Stimulated activated CD4-positive, alpha-beta T cell treated with anti-CD3 and anti-CD28 coated beads, Interleukin-15, amount 100 ng/mL, for 24 hours (primary cell): ENCODE data around the gene MAFF.
"Not testable (repeated sequence)": the region's sequence is repeated elsewhere in the genome, so short reads cannot be mapped to it uniquely, and the experiment has no call there.

ENCODE experiments used
- DNase-seq: peaks from one replicate; pipeline ENCODE4 v3.0.0-alpha.2; 2020

Gene MAFF

DNA sequence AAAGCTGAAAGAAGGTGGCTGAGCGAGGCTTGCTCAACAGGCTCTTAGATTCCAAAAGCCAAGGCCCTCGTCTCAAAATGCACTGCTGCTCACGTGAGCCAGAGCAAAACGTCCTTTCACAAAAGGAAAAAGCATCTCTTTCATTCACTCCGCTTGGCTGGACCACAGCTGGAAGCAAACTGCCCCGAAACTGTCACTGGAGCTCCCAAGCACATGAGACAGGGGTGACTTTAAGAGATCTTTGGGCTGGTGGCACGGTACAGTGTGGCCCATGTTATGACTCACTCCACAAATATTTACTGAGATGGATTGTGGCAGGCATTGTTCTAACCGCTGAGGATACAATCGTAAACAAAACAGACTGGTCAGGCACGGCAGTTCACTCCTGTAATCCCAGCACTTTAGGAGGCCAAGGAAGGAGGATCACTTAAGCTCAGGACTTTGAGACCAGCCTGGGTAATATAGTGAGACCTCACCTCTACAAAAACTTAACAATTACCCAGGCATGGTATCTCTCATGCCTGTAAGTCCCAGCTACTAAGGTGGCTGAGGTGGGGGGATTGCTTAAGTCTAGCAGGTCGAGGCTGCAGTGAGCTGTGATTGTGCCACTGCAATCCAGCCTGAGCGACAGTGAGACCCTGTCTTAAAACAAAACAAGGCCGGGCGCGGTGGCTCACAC lies 23.7 kb upstream of the MAFF start:
- DNase-seq: no peak

DNA sequence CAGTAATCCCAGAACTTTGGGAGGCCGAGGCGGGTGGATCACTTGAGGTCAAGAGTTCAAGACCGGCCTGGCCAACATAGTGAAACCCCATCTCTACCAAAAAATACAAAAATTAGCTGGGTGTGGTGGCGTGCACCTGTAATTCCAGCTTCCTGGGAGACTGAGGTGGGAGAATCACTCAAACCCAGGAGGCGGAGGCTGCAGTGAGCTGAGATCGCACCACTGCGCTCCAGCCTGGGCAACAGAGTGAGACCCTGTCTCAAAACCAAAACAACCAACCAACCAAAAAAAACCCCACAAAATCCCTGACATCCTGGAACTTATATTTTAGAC lies 23.2 kb upstream of the MAFF start:
- DNase-seq: not testable (repeated sequence)

DNA sequence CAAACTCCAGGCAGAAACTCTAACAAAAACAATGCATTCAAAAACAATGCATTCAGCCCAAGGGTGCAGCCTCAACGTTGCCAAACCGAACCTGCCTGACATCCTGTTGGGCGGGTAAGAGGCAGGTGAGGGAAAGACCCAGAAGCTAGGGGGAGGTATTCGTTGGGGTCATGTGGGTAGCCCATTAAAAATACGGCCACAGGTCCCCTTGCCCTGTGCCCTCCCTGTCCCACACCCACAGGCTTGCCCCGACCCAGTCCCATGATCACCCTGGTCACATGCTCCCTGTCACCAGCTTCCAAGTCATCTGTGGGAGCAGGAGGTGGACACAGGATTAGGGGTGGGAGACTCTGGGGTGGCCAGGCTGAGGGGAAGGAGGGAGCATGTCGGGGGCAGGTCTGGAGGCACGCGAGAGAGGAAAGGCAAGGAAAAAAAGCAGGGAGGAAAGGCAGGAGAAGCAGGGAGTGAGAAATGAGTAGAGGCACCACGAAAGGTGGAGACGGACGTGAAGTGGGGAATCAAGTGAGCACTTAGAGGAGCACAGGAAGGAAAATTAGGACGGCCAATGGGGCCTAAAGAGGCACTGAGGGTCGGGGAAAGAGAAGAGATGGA lies 20.8 kb upstream of the MAFF start:
- DNase-seq: peak; percentile 22

DNA sequence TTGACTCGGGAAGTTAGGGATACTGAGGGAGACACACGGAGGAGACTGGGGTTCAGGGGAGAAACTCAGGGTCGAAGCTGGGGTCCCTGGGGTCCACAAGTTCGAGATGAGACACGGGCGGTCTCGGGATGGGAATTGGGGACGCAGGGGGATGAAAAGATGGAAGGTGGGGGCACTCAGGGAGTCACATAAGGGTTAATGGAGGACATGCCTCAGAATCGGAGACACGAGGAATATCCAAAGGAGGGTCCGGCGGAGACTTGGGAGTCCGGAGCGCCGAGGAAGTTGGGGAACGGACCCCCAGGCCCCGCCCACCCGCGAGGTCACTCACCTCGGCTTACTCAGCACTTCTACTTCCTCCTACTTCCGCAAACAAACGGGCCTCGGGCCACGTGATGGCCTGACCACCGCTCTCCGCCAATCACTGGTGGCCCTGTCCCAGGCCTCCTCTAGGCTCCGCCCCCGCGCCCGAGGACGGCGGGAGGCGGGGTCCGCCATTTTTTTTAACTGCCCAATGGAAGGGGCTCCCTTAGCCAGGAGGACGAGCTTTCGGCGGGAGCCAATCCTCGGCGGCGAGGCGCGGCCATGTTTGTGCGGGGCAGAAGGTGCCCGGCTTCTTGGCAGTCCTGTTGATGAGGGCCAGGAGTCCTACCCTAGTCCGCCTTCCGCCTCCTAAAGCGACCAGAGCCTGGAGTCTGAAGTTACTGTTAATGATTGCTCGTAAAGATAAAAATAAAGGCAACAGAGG lies 20.2 kb upstream of the MAFF start, which contains the start of gene PLA2G6:
Gene PLA2G6 (minus strand): TSS at position 378 of the 748 bp plus-strand sequence. CDS start 12,404 bp downstream, outside the sequence.
- DNase-seq: peak; percentile 98

DNA sequence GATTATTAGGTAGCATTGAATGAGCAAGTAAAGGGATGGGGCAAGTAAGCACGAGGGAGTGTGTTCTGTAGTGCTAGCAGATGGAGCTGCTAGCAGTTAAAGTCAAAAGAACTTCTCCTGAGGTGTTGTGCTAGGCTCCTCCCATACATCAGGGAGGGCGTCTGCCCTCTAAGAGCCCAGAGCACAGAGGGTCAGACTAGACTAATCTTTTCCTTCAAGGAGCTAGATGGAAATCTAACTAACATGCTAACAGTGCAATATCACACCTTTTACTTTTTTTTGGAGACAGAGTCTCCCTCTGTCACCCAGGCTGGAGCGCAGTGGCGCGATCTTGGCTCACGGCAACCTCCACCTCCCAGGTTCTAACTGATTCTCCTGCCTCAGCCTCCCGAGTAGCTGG lies 17.0 kb upstream of the MAFF start:
- DNase-seq: no peak

DNA sequence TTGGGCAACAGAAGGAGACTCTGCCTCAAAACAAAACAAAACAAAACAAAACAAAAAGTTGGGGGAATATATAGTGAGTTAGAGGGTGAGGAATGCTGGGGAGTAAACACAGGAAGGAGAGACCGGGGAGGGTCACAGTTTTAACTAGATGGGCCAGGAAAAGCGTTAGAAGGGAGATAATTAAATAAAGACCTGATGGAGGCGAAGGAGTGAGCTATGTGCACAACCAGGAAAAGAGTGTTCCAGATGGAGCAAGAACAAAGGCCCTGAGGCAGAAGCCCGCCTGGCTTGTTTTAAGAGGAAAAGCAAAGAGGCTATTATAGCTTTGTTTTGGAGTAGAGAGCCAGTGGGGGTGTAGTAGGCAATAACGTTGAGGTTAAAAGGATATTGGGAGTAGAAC lies 15.4 kb upstream of the MAFF start:
- DNase-seq: no peak

DNA sequence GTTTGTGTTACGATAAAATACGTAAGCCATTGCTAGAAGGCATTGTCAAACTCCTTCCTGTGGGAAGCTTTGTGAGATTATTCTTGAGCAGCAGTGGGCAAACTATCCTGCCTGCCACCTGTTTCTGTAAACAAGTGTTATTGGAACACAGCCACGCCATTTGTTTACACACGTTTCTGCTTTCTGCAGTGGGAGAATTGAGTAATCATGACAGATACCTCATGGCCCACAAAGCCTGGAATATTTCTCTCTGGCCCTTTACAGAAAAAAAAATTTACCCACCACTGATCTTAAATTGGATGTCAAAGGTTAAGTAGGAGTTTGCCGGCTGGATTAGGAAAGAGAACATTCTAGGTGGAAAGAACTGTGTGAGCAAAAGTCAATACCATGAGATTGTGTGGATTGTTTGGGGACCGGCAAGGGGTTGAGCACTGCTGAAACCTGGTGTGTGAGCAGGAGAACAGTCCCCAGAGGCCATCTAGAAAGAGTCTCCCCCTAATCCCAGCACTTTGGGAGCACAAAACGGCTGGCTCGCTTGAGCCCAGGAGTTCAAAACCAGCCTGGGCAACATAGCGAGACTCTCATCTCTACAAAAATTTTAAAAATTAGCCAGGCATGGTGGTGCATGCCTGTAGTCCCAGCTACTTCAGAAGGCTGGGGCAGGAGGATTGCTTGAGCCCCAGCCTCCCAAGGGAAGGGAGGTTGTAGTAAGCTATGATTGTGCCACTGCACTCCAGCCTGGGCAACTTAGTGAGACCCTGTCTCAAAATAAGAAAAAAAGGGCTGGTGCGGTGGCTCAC lies 14.2 kb upstream of the MAFF start:
- no peak for DNase-seq

DNA sequence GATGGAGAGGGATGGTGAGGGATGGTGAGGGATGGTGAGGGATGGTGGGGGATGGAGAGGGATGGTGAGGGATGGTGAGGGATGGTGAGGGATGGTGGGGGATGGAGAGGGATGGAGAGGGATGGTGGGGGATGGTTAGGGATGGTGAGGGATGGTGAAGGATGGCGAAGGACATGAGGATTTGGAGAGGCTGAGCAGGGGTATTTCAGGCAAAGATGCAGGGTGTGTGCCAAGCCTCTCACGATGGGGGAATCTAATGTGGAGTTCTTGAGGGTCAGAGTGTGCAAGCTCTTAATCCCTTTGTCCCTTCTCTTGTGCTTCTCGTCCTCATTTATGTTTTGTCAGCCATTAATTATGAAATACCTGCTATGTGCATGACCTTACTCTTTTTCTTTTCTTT lies 12.7 kb upstream of the MAFF start:
- no peak for DNase-seq

DNA sequence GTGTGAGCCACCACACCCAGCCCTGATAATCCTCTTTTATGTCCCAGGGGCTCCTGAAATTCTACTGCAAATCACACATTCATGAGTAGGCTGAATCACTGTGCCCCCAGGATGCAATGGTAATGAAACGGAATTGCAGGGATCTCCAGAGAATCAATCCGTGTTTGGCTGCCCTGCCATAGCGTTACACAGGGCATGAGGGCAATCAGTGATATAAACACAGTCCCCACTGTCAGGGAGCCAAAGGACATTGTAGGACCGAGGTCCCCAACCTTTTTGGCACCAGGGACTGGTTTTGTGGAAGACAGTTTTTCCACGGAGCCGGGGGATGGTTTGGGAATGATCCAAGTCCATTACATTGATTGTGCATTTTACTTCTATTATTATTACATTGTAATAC lies 11.2 kb upstream of the MAFF start:
- DNase-seq: no peak

DNA sequence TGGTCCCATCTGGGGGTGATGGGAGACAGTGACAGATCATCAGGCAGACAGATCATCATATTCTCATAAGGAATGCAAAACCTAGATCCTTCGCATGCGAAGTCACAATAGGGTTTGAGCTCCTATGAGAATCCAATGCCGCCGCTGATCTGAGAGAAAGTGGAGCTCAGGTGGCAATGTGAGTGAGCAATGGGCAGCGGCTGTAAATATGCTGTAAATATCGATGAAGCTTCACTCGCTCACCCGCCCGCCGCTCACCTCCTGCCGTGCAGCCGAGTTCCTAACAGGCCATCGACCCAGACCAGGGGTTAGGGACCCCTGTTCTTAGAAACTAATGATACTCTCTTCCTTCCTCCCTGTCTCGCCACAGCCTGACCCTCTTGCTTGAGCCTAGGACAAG lies 10.7 kb upstream of the MAFF start:
- no peak for DNase-seq

DNA sequence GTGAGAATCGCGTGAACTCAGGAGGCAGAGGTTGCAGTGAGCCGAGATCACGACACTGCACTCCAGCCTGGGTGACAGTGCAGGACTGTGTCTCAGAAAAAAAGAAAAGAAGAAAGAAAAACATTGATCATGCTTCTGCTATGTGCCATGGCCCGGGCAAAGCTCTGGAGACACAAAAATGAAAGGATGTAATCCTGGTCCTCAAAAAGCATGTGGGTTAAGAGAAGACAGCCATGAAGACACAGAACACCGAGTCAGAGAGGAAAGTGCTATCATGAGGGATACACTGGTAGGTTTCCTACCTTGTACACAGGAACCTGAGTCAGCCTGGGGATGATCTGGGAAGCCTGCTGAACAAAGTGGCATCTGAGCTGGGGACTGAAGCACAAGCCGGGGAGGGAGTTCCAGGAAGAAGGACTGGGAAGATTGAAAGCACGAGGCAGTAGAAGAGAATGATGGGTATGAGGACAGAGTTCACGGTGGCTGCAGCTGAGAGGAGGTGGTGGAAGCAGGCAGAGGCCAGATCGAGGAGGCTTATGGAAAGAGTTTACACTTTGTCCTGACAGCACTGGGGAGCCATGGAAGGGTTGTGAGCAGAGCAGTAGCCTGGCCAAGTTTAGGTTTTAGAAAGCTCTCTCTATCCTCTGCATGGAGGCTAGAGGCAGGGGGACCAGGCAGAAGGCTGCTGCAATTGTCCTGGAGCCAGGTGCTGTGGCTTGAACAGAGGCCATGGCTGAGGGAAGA lies 9.9 kb upstream of the MAFF start:
- no peak for DNase-seq

DNA sequence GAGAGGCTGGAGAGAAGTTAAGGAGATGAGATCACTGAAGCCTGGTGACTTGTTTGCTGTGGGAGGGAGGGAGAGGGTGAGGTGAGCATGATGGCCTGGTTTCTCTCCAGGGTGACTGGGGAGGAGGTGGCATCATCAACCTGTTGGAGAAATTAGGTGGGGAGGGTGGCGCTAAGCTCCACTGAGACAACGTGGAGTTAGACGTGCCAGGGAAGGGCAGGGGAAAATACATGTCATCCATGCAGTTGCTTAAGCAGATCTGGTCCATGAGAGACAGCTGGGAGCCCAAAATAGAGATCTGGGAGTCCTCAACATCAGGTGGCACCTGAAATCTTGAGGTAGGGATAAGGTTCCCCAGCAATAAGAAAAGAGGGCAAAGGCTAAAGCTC lies 9.3 kb upstream of the MAFF start:
- DNase-seq: no peak

DNA sequence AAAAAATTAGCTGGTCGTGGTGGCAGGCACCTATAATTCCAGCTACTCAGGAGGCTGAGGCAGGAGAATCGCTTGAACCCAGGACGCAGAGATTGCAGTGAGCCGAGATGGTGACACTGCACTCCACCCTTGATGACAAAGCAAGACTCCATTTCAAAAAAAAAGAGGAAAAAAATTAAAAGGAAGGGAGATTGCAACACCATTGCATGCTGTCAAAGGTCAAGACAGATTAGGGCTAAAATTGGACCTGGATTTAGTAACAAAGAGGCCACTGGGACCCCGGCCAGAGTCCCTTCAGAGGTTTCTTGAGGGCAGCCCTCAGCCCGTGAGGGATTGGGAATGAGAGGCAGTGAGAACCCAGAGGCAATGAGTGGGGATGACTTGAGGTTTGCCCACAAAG lies 8.2 kb upstream of the MAFF start:
- DNase-seq: no peak

DNA sequence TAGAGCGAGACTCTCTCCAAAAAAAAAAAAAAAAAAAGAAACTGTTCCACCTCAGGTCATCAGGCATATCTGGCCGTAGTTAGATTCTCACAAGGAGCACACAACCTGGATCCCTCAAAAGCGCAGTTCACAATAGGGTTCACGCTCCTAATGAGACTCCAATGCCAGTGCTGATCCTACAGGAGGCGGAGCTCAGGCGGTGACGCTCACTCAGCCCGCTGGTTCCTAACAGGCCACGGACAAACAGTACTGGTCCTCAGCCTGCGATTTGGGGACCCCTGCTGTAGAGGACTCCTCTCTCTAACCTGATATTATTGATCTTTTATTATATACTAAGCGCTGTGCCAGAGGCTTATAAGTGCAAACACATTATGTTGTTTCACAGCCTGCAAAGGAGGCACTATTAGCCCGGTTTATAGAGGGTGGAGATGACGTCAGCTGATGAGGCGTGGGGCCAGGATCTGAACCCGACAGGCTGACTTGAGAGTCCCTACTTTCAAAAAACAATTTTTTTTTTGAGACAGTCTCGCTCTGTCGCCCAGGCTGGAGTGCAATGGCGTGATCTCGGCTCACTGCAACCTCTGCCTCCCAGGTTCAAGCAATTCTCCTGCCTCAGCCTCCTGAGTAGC lies 4.9 kb upstream of the MAFF start:
- no peak for DNase-seq

DNA sequence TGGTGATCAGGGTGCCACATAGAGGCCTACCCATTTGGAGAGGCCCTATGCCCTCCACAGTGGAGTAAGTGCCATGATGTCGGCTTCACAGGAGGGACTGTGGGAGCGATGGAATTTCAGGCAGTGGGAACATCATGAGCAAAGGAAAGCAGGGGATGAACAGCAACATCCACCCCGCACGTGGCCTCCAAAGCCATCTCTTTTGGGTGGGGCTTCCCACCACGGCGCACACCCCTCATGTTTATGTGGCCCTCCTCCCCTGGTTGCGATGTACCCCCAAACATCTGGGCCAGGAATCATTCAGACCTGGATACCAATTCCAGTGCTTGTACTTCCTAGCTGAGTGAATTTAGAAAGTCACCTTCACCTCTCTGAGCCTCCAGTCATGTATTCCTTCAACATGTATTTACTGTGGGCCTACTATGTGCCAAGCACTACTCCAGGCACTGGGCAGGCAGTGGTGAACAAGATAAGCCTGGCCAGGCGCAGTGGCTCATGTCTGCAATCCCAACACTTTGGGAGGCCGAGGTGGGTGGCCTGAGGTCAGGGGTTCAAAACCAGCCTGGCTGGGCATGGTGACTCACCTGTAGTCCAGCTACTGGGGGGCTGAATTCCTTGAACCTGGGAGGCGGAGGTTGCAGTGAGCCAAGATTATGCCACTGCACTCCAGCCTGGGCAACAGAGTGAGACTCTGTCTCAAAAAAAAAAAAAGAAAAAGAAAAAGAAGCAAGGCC lies 1.8 kb upstream of the MAFF start:
- DNase-seq: no peak

DNA sequence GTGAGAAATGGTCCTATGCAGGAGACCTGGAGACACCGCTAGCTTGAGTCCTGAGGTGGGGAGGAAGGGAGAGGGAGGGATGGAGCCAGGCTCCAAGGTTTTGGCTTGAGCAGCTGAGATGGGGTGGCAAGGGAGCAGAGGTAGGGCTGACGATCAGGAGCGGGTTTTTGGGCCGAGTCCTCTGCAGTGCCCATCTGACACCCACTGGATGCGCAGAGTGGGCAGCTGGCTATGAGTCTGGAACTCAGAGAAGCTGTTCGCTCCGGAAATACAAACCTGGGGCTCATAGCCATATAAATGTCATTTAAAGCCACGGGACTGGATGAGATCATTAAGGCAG lies 453 bp upstream of the MAFF start:
- no peak for DNase-seq

DNA sequence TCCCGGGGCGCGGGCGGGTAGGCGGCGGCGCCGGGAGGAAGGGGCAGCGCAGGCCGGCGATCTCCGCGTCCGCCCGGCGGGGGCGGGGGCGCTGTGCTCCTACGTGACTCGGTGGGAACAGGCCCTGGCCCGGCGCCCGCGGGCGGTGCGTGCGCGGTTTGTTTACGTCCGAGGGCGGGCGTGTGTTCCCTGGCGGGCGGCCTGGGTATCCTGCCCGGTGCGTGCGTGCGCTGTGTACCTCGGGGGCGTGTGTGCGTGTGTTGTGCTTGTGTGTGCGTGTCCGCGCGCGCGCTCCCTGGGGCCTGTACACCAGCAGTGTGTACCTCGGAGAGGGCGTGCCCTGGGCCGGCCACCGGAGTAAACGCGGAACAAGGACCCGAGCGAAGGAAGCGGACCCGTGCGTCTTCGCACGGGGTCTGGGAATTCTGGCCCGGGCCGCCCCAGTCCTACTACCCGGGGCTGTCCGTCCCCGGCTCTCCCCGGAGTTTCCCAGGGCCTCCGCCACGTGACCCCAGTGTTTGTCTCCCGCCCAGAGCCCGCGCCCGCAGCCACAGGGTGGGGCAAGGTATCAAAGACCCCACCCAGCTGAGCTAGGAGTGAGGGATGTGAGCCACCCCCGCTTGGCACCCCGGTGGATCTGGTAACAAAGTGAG lies 769 bp downstream of the MAFF start:
- DNase-seq: peak; percentile 73

DNA sequence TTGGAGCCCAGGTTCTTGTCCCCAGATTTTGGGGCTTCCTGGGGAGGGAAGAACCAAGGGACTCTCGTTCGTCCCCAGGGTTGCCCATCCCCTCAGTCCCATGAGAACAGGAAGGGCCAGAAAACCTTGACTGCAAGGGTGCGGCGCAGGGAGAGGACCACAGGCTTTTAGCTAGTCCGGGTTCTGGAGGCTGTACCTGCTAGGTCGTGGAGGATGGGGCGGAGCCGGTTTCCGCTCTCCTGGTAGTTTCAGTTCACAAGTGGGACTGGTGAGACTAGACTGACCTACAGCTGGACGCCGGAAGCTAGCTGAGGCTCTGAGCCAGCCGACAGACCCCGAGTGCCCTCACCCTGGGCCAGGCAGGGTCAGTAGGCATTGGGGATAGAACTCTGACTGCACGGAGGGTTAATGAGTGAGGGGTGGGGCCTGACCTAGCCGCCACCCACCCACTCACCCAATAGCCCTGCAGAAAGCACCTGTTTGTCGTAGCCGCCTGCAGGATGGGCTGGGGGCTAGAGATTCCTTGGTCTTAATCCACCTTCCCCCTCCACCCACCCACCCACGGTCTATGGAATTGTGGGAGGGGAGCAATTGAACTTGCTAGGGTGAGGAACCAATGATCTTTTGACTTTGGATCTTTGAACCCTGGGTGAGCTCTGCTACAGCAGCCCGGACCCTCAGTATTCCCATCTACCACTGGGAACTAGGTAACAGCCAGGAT lies 1.5 kb downstream of the MAFF start:
- peak; percentile 53 for DNase-seq

DNA sequence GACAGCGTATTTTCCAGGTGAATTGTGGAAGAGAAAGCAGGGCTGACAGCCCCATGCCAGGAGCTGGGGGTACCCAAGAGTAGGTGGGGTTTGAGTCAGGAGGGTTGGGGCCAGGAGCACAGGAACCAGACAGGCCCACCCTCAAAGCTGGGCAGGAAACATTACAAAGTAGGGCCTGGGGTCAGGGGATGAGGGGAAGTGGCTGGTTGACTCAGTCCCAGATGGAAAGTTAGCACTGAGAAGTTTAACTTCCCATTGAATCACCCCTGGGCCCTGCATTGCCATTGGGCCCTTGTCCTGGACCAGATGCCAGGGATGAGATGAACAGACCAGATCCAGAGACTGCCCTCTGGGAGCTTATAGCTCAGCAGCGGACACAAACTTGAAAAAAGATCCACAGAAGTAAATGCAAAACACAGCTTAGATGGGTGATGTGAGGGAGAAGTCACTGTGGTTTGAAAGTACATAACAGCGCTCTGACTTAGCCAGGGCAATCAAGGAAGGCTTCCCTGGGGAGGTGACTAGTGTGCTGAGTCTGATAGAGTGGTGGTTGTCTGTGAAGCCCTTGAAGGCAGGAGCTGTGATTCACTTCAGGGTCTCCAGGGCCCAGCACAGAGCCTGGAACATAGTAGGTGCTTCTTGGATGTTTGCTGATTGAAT lies 2.2 kb downstream of the MAFF start:
- DNase-seq: no peak

DNA sequence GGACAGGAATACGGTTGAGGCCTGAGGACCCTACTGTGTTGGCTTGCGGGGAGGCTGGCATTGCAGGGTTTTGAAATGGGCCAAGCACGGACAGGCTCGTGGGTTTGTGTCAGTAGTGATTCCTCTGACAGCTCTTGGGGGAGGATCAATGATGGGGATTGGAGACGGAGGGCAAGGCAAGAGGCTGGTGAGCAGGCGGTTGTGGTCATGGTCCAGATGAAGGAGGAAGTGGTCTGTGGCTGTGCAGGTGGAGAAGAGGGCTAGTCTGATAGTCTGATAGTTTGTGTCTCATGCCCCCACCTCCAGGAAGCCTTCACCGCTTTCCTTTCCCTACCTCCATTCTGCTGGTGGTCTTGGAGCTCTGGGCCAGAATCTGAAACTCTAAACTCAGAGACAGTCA lies 3.0 kb downstream of the MAFF start:
- DNase-seq: no peak
